Measurements from ENCODE around the gene DVL3.

DNA sequence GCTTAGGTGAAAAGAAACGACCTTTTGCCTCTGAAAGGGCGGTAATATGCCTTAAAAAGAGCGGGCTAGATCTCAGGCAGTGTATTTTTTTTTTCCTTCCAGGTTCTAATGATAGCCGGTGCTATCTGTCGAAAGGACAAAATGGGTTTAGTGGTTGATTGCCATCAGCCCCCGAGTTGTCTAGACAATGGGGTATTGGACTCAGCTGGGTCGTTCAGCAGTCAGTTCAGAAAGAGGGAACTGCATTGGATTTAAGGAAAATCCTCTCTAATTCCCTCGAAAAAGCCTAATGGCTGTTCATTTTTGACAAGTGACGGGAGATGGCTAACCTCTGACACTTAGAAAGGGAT, 19.3 kb upstream of the DVL3 start:
- no peak for TF ChIP-seq EP300 (IDR thresholded peaks at IDR 0.05)
- TF ChIP-seq, protein P1, sequence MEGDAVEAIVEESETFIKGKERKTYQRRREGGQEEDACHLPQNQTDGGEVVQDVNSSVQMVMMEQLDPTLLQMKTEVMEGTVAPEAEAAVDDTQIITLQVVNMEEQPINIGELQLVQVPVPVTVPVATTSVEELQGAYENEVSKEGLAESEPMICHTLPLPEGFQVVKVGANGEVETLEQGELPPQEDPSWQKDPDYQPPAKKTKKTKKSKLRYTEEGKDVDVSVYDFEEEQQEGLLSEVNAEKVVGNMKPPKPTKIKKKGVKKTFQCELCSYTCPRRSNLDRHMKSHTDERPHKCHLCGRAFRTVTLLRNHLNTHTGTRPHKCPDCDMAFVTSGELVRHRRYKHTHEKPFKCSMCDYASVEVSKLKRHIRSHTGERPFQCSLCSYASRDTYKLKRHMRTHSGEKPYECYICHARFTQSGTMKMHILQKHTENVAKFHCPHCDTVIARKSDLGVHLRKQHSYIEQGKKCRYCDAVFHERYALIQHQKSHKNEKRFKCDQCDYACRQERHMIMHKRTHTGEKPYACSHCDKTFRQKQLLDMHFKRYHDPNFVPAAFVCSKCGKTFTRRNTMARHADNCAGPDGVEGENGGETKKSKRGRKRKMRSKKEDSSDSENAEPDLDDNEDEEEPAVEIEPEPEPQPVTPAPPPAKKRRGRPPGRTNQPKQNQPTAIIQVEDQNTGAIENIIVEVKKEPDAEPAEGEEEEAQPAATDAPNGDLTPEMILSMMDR (IDR thresholded peaks at IDR 0.05), result no peak
- TF ChIP-seq POLR2A (IDR thresholded peaks at IDR 0.05), result no peak
